ENCODE data around the gene CXXC5. TPM values are rescaled to one million over a fixed set of nuclear protein-coding genes. Genes with fewer than 3 reads are reported as not detected.

Gene CXXC5
- total RNA-seq, 4 donors from 2014 or later: 26.5 to 50.7 (median 36.2) TPM

GRCh38 chr5:139699351-139699750 lies 51.2 kb downstream of the CXXC5 start:
- no peak for DNase-seq
- in situ Hi-C loops (cut with MboI; ENCODE audit: low pct_ligation_motif_present in 1 of 4, low pct_unique_long_range_greater_than_20kb in 1 of 4, low sequenced_read_pairs in 3 of 4): loop anchor here in 2 of 4 donors (10.0 kb wide), 2 partner anchors 55 to 65 kb away; partner anchors contain the start of gene CXXC5 (in 1 of the 2)
- intact Hi-C loops (cut with DNase I; ENCODE audit: low total_unique reads): no loop called here
- Histone ChIP-seq H3K4me1 (peaks cover 25 to 38% (median 29%) of the 10 kb centered on the region in 4 donors), H3K4me3 (no peak overlapping the region), H3K27me3 (peaks cover 22% of the 10 kb centered on the region), H3K27ac (peak overlapping the region in 3 of 4 donors; percentile 4 to 84 (median 80)), H3K9me3 (no peaks in the 10 kb centered on the region), H3K36me3 (no peaks in the 10 kb centered on the region)
- TF ChIP-seq EP300 (IDR thresholded peaks at IDR 0.05; ENCODE audit: low read depth): no peak
- TF ChIP-seq POLR2AphosphoS5 (IDR thresholded peaks at IDR 0.05): no peak
- no peak for TF ChIP-seq CTCF (IDR thresholded peaks at IDR 0.05)
- no peak for TF ChIP-seq POLR2A (IDR thresholded peaks at IDR 0.05)
- WGBS, 2 donors (ENCODE audit: low coverage in 1 of 2): 80 to 97% methylated on average over 1 to 2 of the region's 2 CpGs

GRCh38 chr5:139700711-139701055 lies 52.5 kb downstream of the CXXC5 start:
- WGBS, 2 donors (ENCODE audit: low coverage in 1 of 2): 66 to 74% methylated on average over 3 of the region's 3 CpGs

GRCh38 chr5:139701056-139701741 lies 53.0 kb downstream of the CXXC5 start:
- Histone ChIP-seq H3K4me3 (no peak overlapping the region), H3K4me1 (peaks cover 25 to 38% (median 29%) of the 10 kb centered on the region in 4 donors), H3K36me3 (no peaks in the 10 kb centered on the region), H3K27ac (no peak overlapping the region), H3K9me3 (no peaks in the 10 kb centered on the region), H3K27me3 (peaks cover 20% of the 10 kb centered on the region)
- peak; percentile 44 for DNase-seq
- TF ChIP-seq EP300 (IDR thresholded peaks at IDR 0.05; ENCODE audit: low read depth) (no peak), POLR2A (IDR thresholded peaks at IDR 0.05) (no peak), POLR2AphosphoS5 (IDR thresholded peaks at IDR 0.05) (no peak), CTCF (IDR thresholded peaks at IDR 0.05) (no peak)
- in situ Hi-C loops (cut with MboI; ENCODE audit: low pct_ligation_motif_present in 1 of 4, low pct_unique_long_range_greater_than_20kb in 1 of 4, low sequenced_read_pairs in 3 of 4) (no loop called here), intact Hi-C loops (cut with DNase I; ENCODE audit: low total_unique reads) (no loop called here)
- 26% methylated on average over 22 of the region's 22 CpGs; no CpG with 5 or more reads in 1 of the 2 donors for WGBS, 2 donors (ENCODE audit: low coverage in 1 of 2)

More at GRCh38 chr5:139700711-139701055, 52.5 kb downstream of the CXXC5 start:
- H3K9me3 ChIP-seq: no peaks in the 10 kb centered on the region
- H3K36me3 ChIP-seq: no peaks in the 10 kb centered on the region
- TF ChIP-seq POLR2A (IDR thresholded peaks at IDR 0.05) (no peak), CTCF (IDR thresholded peaks at IDR 0.05) (no peak), EP300 (IDR thresholded peaks at IDR 0.05; ENCODE audit: low read depth) (no peak), POLR2AphosphoS5 (IDR thresholded peaks at IDR 0.05) (no peak)
- no peak overlapping the region for H3K4me3 ChIP-seq
- H3K4me1 ChIP-seq: peaks cover 25 to 38% (median 29%) of the 10 kb centered on the region in 4 donors
- no peak for DNase-seq
- peaks cover 22% of the 10 kb centered on the region for H3K27me3 ChIP-seq
- intact Hi-C loops (cut with DNase I; ENCODE audit: low total_unique reads): no loop called here
- in situ Hi-C loops (cut with MboI; ENCODE audit: low pct_ligation_motif_present in 1 of 4, low pct_unique_long_range_greater_than_20kb in 1 of 4, low sequenced_read_pairs in 3 of 4): no loop called here
- no peak overlapping the region for H3K27ac ChIP-seq

- Histone ChIP-seq H3K27me3 (peaks cover 7% of the 10 kb centered on the region), H3K4me3 (no peak overlapping the region), H3K4me1 (peaks cover 15 to 24% (median 20%) of the 10 kb centered on the region in 4 donors), H3K9me3 (no peaks in the 10 kb centered on the region), H3K36me3 (no peaks in the 10 kb centered on the region), H3K27ac (no peak overlapping the region)
- WGBS, 2 donors (ENCODE audit: low coverage in 1 of 2): 60 to 86% methylated on average over 1 to 3 of the region's 3 CpGs
- TF ChIP-seq POLR2A (IDR thresholded peaks at IDR 0.05) (no peak), EP300 (IDR thresholded peaks at IDR 0.05; ENCODE audit: low read depth) (no peak), POLR2AphosphoS5 (IDR thresholded peaks at IDR 0.05) (no peak), CTCF (IDR thresholded peaks at IDR 0.05) (no peak)
- intact Hi-C loops (cut with DNase I; ENCODE audit: low total_unique reads) (no loop called here), in situ Hi-C loops (cut with MboI; ENCODE audit: low pct_ligation_motif_present in 1 of 4, low pct_unique_long_range_greater_than_20kb in 1 of 4, low sequenced_read_pairs in 3 of 4) (no loop called here)
- no peak for DNase-seq
These were observed 54.4 kb downstream of the CXXC5 start for GRCh38 chr5:139702548-139702947.
